K562 (cell line): Measurements from ENCODE around the gene PDZD8. TPM values are rescaled to one million over a fixed set of nuclear protein-coding genes. Genes with fewer than 3 reads are reported as not detected.

Source experiments
- ATAC-seq: fragments of 200-7000 bp; cut with Tn5 transposase; 3 replicates; pipeline ENCODE4 v1.9.1; 2020; ENCODE audit warnings: moderate library complexity
- BruUV-seq: library from RNA; stranded (reverse); fragments of 400-500 nt; replicated peaks from 2 replicates; lab custom pipeline; 2021; lab: Mats Ljungman, UMichigan
- CTCF ChIA-PET: fragments of 300-600 bp; formaldehyde crosslinking; extraction: SDS; loops from one replicate; lab custom pipeline; 2021; ENCODE audit warnings: low intra/inter-chr PET ratio; lab: Yijun Ruan, JAX
- POLR2A ChIA-PET: fragments of 300-600, 350-650 bp; sonication (Branson Sonifier 250); formaldehyde crosslinking; extraction: SDS; loops from one replicate; lab custom pipeline; 2021; ENCODE audit warnings: antibody characterized with exemption, inconsistent platforms; lab: Yijun Ruan, JAX
- DNase-seq, 4 experiments: peaks; one replicate each; pipeline versions ENCODE4 v3.0.0 to v3.0.0-alpha.2; 2011 to 2018; ENCODE audit warnings: low spot score in 3 of 4, mixed read lengths in 3 of 4; ENCODE audit errors: extremely low read depth in 1 of 4
- FAIRE-seq: peaks from 2 replicates; lab custom pipeline; 2011; peaks lifted over from hg19 to GRCh38; lab: Jason Lieb, UNC
- H2AFZ ChIP-seq: 2 replicates; pipeline ENCODE4 v1.6.0; 2011; ENCODE audit warnings: low read depth, low read length, control low read depth, inconsistent platforms
- H3K27ac ChIP-seq: fragments of 200-600 bp; 3 replicates; pipeline ENCODE4 v1.8.0; 2011; ENCODE audit warnings: low read depth, mild to moderate bottlenecking, control low read depth, inconsistent platforms, low read length, moderate library complexity, mixed read lengths; ENCODE audit errors: extremely low read depth
- H3K27me3 ChIP-seq, 2 experiments: fragments of 300-600 bp in 1 of 2; 2 replicates in 1 of 2; 3 replicates in 1 of 2; pipeline versions ENCODE4 v1.6.0 to v1.8.0; 2011; ENCODE audit warnings: inconsistent platforms in 2 of 2, low read length in 2 of 2, mild to moderate bottlenecking in 1 of 2, mixed read lengths in 1 of 2, moderate library complexity in 1 of 2; ENCODE audit not compliant: control insufficient read depth in 2 of 2, insufficient read depth in 2 of 2
- H3K36me3 ChIP-seq: fragments of 300-600 bp; 3 replicates; pipeline ENCODE4 v1.8.0; 2011; ENCODE audit warnings: mild to moderate bottlenecking, low read length, inconsistent platforms; ENCODE audit not compliant: control insufficient read depth, insufficient read depth
- H3K4me1 ChIP-seq, 2 experiments: fragments of 200-600 bp in 1 of 2; replicated peaks in 1 of 2; 2 replicates in 1 of 2; 3 replicates in 1 of 2; pipeline versions ENCODE4 v1.5.1 to v1.8.0; 2011; ENCODE audit warnings: inconsistent platforms in 2 of 2, low read length in 2 of 2, mild to moderate bottlenecking in 1 of 2, mixed read lengths in 1 of 2, moderate library complexity in 1 of 2; ENCODE audit not compliant: control insufficient read depth in 2 of 2, insufficient read depth in 2 of 2
- H3K4me2 ChIP-seq: 2 replicates; pipeline ENCODE4 v1.6.1; 2011; ENCODE audit warnings: low read length, control low read depth, inconsistent platforms, mixed read lengths; ENCODE audit not compliant: insufficient read depth
- H3K4me3 ChIP-seq: fragments of 200-600 bp; sonication (generic), shearing (Covaris generic); 2 replicates; pipeline ENCODE4 v1.5.1; 2016; ENCODE audit warnings: control low read depth, inconsistent platforms
- H3K79me2 ChIP-seq: fragments of 200-600 bp; 3 replicates; pipeline ENCODE4 v1.8.0; 2011; ENCODE audit warnings: low read length, inconsistent platforms; ENCODE audit not compliant: control insufficient read depth, insufficient read depth
- H3K9ac ChIP-seq, 2 experiments: 2 replicates each; pipeline versions ENCODE4 v1.6.0 to v1.6.1; 2011; ENCODE audit warnings: low read depth in 2 of 2, low read length in 2 of 2, control low read depth in 1 of 2, inconsistent platforms in 1 of 2, mild to moderate bottlenecking in 1 of 2, mixed read lengths in 1 of 2; ENCODE audit not compliant: insufficient read depth in 1 of 2
- H3K9me1 ChIP-seq: one replicate; pipeline ENCODE4 v1.6.0; 2011; ENCODE audit warnings: inconsistent platforms, mild to moderate bottlenecking, low read length, moderate library complexity; ENCODE audit not compliant: control insufficient read depth, insufficient read depth
- H3K9me3 ChIP-seq: replicated peaks from 2 replicates; pipeline ENCODE4 v1.5.1; 2011; ENCODE audit warnings: low read depth, low read length, inconsistent platforms; ENCODE audit not compliant: control insufficient read depth, insufficient read depth
- H4K20me1 ChIP-seq: replicated peaks from 2 replicates; pipeline ENCODE4 v1.6.1; 2011; ENCODE audit warnings: low read length, inconsistent platforms, mixed read lengths; ENCODE audit not compliant: control insufficient read depth, insufficient read depth
- CEBPB ChIP-seq: fragments of 450-650 bp; IDR thresholded peaks from 2 replicates; pipeline ENCODE4 v1.6.1; 2016; ENCODE audit warnings: missing genetic modification characterization, missing compliant biosample characterization
- CEBPG ChIP-seq, 3 experiments: fragments of 200-800 bp in 1 of 3; sonication (Bioruptor generic) in 1 of 3; sonication (generic) in 1 of 3; formaldehyde crosslinking in 1 of 3; IDR thresholded peaks in 2 of 3; conservative IDR thresholded peaks in 1 of 3; 2 replicates each; pipeline versions ENCODE4 v1.6.1 to v1.8.0; 2016 to 2022; ENCODE audit warnings: missing compliant biosample characterization in 2 of 3, missing genetic modification characterization in 2 of 3, mild to moderate bottlenecking in 1 of 3, missing genetic modification reagents in 1 of 3
- DACH1 ChIP-seq: fragments of 450-650 bp; IDR thresholded peaks from 2 replicates; pipeline ENCODE4 v1.6.1; 2018; ENCODE audit not compliant: partially characterized antibody
- MED1 ChIP-seq: sonication (generic); formaldehyde crosslinking; IDR thresholded peaks from 2 replicates; pipeline ENCODE4 v1.8.1; 2023; ENCODE audit warnings: missing genetic modification reagents, borderline replicate concordance
- NR2C2 ChIP-seq, 2 experiments: fragments of 200-800 bp in 1 of 2; sonication (Bioruptor generic) in 1 of 2; sonication (generic) in 1 of 2; formaldehyde crosslinking in 1 of 2; IDR thresholded peaks; 2 replicates each; pipeline versions ENCODE4 v1.6.1 to v1.8.0; 2016 to 2022; ENCODE audit warnings: mild to moderate bottlenecking in 1 of 2, missing compliant biosample characterization in 1 of 2, missing genetic modification characterization in 1 of 2, missing genetic modification reagents in 1 of 2
- PHF20 ChIP-seq: fragments of 450-650 bp; IDR thresholded peaks from 2 replicates; pipeline ENCODE4 v1.6.1; 2018; ENCODE audit not compliant: partially characterized antibody
- PHF21A ChIP-seq: fragments of 450-650 bp; IDR thresholded peaks from 2 replicates; pipeline ENCODE4 v1.6.1; 2017; ENCODE audit warnings: low read depth, borderline replicate concordance
- PKNOX1 ChIP-seq: fragments of 450-650 bp; IDR thresholded peaks from 2 replicates; pipeline ENCODE4 v1.6.1; 2016
- ZNF830 ChIP-seq: fragments of 250-450 bp; sonication (Bioruptor Pico); IDR thresholded peaks from 2 replicates; pipeline ENCODE4 v1.5.0; 2021; ENCODE audit warnings: mild to moderate bottlenecking
- WGBS: fragments of 100-300 bp; shearing (Covaris generic); methylation state at CpG from one replicate; pipeline ENCODE4 v1.1.6; 2016; ENCODE audit warnings: low coverage, mixed read lengths; ENCODE audit not compliant: insufficient coverage; ENCODE audit errors: missing lambda C conversion rate; 5-methylcytosine and 5-hydroxymethylcytosine counted together
- in situ Hi-C: fragments of 300-500 bp; cut with MboI; formaldehyde crosslinking; loops from 4 replicates; pipeline ENCODE4 v1.15.0; 2018; ENCODE audit warnings: inconsistent platforms, mixed read lengths
- intact Hi-C: fragments of 100-400 bp; cut with micrococcal nuclease; formaldehyde crosslinking; loops from 2 replicates; pipeline ENCODE4 v1.14.2; 2022
- polyA plus RNA-seq, 8 experiments: library from polyadenylated mRNA; depleted of rRNA in 4 of 8; stranded (reverse) in 5 of 8; unstranded in 3 of 8; fragments of >200 nt; fragmentation: Nextera tagmentation in 2 of 8; fragmentation: Illumina TruSeq in 1 of 8; extraction: Ambion mirVana in 2 of 8; extraction: Trizol in 1 of 8; gene quantifications; 2 replicates each; pipeline versions ENCODE4 v1.2.1 to v1.2.3, GENCODE V29; 2011 to 2014; ENCODE audit warnings: inconsistent platforms in 1 of 8, missing spikeins in 1 of 8
- total RNA-seq, 7 experiments: library from RNA; depleted of rRNA in 6 of 7; stranded (reverse); fragments of >200 nt in 6 of 7; fragmentation: Illumina TruSeq in 2 of 7; extraction: Trizol in 2 of 7; gene quantifications; 2 replicates each; pipeline versions ENCODE4 v1.2.1 to v1.2.3, GENCODE V29; 2011 to 2021; ENCODE audit warnings: low replicate concordance in 1 of 7

PDZD8 gene
- total and polyA plus RNA-seq, 9 of the 15 experiments (the other 6 are each of a cell fraction or from before 2014, with no cell fraction given), result 5.5 to 53.4 (median 36.8) TPM

- no peak for TF ChIP-seq PKNOX1
- TF ChIP-seq PHF20, result no peak
These were observed 77.0 kb downstream of the PDZD8 start (continued) for GRCh38 chr10:117298219-117298618.

- TF ChIP-seq DACH1, result no peak
- TF ChIP-seq CEBPB (tag), result peak; percentile 49
- no peak for TF ChIP-seq NR2C2 (CRISPR knock-in tag; IDR thresholded peaks at IDR 0.05)
- no peak for TF ChIP-seq NR2C2 (tag; IDR thresholded peaks at IDR 0.05)
- TF ChIP-seq MED1 (CRISPR knock-in tag), result no peak
- TF ChIP-seq CEBPG (CRISPR knock-in tag; IDR thresholded peaks at IDR 0.05), result no peak
- peak in 1 of 2 experiments; percentile 53; a peak in 1 of 4 replicates for TF ChIP-seq CEBPG (tag; conservative IDR thresholded peaks at IDR 0.05 in 1 of 2, IDR thresholded peaks at IDR 0.05 in 1 of 2)
- no peak for TF ChIP-seq PHF21A
- no peak for TF ChIP-seq ZNF830
- H3K9me3 ChIP-seq, result no peaks in the 10 kb centered on the region
- no peak overlapping the region for H3K27ac ChIP-seq
- H3K4me2 ChIP-seq, result no peak overlapping the region
- intact Hi-C loops, result no loop called here
- no peak for ATAC-seq
- H4K20me1 ChIP-seq, result no peaks in the 10 kb centered on the region; the same call in 1 of the 2 replicates
- peaks cover 75% of the 10 kb centered on the region for H3K79me2 ChIP-seq
- in situ Hi-C loops, result no loop called here
- H3K9me1 ChIP-seq, result no peaks in the 10 kb centered on the region
- peaks cover 10% of the 10 kb centered on the region; the same call in 1 of the 3 replicates for H3K36me3 ChIP-seq
- no peaks in the 10 kb centered on the region for H3K4me1 ChIP-seq
- H3K27me3 ChIP-seq, result no peaks in the 10 kb centered on the region
- no peak overlapping the region for H3K9ac ChIP-seq
- FAIRE-seq, result no peak
- 85% methylated on average over 2 of the region's 2 CpGs for WGBS
- H3K4me3 ChIP-seq, result no peak overlapping the region
- ChIA-PET CTCF (no interaction called here), POLR2A (no interaction called here)
- no peak for DNase-seq
- no TSS peak for BruUV-seq
- H2AFZ ChIP-seq, result no peak overlapping the region
These were observed 80.5 kb downstream of the PDZD8 start for GRCh38 chr10:117294735-117295134.
